Endothelial cell (in vitro differentiated cells): ENCODE results near the gene IFT88. TPM values are rescaled to one million over a fixed set of nuclear protein-coding genes. Genes with fewer than 3 reads are reported as not detected.

Experiments used
- DNase-seq: peaks from one replicate; pipeline ENCODE4 v3.0.0; 2021; ENCODE audit warnings: low spot score
- H3K27ac Mint-ChIP-seq: one replicate; pipeline ENCODE4 v1.8.0; 2021; ENCODE audit warnings: mixed read lengths, inconsistent platforms; ENCODE audit not compliant: unreplicated experiment
- H3K27me3 Mint-ChIP-seq: one replicate; pipeline ENCODE4 v1.8.0; 2021; ENCODE audit warnings: mild to moderate bottlenecking, moderate library complexity, mixed read lengths, inconsistent platforms; ENCODE audit not compliant: unreplicated experiment
- H3K36me3 Mint-ChIP-seq: one replicate; pipeline ENCODE4 v1.8.0; 2021; ENCODE audit warnings: mild to moderate bottlenecking, low read depth, mixed read lengths, inconsistent platforms; ENCODE audit not compliant: unreplicated experiment
- H3K4me1 Mint-ChIP-seq: one replicate; pipeline ENCODE4 v1.8.0; 2021; ENCODE audit warnings: mild to moderate bottlenecking, mixed read lengths, inconsistent platforms; ENCODE audit not compliant: unreplicated experiment
- H3K4me3 Mint-ChIP-seq: one replicate; pipeline ENCODE4 v1.8.0; 2021; ENCODE audit warnings: mild to moderate bottlenecking, mixed read lengths, inconsistent platforms; ENCODE audit not compliant: unreplicated experiment
- H3K9me3 Mint-ChIP-seq: one replicate; pipeline ENCODE4 v1.8.0; 2021; ENCODE audit warnings: mixed read lengths, inconsistent platforms; ENCODE audit not compliant: unreplicated experiment
- total RNA-seq: library from RNA; stranded (reverse); fragmentation: NEBNext Ultra II Directional; extraction: Animal tissue kit (Norgen Biotek cat#: 25700); gene quantifications from one replicate; pipeline ENCODE4 v1.2.1, GENCODE V29; 2021; ENCODE audit not compliant: unreplicated experiment
- TF ChIP-seq, protein P1 (sequence below): fragments of 200-600 bp; sonication (generic); IDR thresholded peaks from one replicate; pipeline ENCODE4 v1.5.0; 2021; ENCODE audit warnings: antibody characterized with exemption; ENCODE audit not compliant: unreplicated experiment

Gene IFT88
- total RNA-seq, 1 donor from 2014 or later: 7.8 TPM

DNA sequence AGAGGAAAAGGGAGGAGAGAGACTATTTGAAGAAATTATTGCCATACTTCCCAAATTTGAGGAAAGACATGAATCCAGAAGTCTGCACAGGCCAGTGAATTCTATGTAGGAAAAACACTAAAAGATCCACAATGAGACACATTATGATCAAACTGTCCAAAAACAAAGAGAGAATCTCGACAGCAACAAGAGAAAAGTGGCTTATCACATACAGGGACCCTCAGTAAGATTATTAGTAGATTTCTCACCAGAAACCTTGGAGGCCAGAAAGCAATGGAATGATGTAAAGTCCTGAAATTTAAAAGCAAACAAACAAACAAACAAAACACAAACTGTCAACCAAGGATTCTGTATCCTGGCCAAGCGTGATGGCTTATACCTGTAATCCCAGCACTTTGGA lies 80.8 kb downstream of the IFT88 start:
- Mint-ChIP-seq H3K4me1 (no peaks in the 10 kb centered on the region), H3K9me3 (no peaks in the 10 kb centered on the region), H3K4me3 (no peak overlapping the region), H3K36me3 (peaks cover 12% of the 10 kb centered on the region), H3K27ac (no peak overlapping the region), H3K27me3 (no peaks in the 10 kb centered on the region)
- TF ChIP-seq, protein P1, sequence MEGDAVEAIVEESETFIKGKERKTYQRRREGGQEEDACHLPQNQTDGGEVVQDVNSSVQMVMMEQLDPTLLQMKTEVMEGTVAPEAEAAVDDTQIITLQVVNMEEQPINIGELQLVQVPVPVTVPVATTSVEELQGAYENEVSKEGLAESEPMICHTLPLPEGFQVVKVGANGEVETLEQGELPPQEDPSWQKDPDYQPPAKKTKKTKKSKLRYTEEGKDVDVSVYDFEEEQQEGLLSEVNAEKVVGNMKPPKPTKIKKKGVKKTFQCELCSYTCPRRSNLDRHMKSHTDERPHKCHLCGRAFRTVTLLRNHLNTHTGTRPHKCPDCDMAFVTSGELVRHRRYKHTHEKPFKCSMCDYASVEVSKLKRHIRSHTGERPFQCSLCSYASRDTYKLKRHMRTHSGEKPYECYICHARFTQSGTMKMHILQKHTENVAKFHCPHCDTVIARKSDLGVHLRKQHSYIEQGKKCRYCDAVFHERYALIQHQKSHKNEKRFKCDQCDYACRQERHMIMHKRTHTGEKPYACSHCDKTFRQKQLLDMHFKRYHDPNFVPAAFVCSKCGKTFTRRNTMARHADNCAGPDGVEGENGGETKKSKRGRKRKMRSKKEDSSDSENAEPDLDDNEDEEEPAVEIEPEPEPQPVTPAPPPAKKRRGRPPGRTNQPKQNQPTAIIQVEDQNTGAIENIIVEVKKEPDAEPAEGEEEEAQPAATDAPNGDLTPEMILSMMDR: no peak
- DNase-seq: no peak

DNA sequence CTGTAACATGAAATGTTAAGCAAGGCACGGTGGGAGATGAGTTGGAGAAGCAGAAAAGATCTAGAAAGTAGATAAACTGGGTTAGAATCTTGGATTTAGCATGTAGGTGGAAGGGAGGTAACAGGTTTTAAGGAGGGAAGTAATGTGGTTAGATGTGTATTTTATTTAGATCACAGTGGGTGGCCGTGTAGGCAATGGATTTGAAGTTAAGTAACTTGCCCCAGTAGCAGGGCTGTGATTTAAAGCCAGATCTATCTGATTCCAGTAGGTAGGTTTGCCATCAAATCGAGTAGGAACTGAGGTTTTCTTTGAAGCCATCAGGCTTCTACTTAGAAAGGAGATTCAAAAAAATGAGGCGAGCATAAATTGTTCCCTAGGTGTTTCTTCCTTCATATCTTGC lies 86.0 kb downstream of the IFT88 start:
- no peaks in the 10 kb centered on the region for H3K9me3 Mint-ChIP-seq
- no peak for DNase-seq

DNA sequence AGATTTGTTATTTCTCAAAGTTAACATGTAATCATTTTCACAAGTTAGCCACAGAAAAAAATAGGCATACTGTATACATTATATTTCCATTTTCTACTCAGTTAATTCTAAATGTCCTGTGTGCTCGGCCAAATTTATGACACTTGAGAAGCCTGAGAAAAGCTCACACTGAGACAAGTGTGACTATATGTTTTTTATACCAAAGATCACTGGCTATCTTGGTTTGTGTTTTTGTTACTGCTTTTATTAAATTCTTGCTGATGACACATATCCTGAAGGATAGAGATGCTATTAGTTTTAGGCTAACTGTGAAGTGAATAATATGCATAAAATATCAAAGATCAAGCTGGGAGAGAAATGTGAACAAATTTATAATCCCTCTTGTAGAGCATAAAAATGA lies 87.2 kb downstream of the IFT88 start:
- Mint-ChIP-seq H3K27ac (no peak overlapping the region), H3K4me1 (no peaks in the 10 kb centered on the region), H3K27me3 (no peaks in the 10 kb centered on the region), H3K9me3 (no peaks in the 10 kb centered on the region), H3K36me3 (no peaks in the 10 kb centered on the region), H3K4me3 (no peak overlapping the region)
- no peak for DNase-seq
- TF ChIP-seq, protein P1: no peak

More for the DNA sequence above, 86.0 kb downstream of the IFT88 start:
- TF ChIP-seq, protein P1: no peak
- H3K27me3 Mint-ChIP-seq: no peaks in the 10 kb centered on the region
- no peak overlapping the region for H3K27ac Mint-ChIP-seq
- no peaks in the 10 kb centered on the region for H3K36me3 Mint-ChIP-seq
- no peak overlapping the region for H3K4me3 Mint-ChIP-seq
- no peaks in the 10 kb centered on the region for H3K4me1 Mint-ChIP-seq

DNA sequence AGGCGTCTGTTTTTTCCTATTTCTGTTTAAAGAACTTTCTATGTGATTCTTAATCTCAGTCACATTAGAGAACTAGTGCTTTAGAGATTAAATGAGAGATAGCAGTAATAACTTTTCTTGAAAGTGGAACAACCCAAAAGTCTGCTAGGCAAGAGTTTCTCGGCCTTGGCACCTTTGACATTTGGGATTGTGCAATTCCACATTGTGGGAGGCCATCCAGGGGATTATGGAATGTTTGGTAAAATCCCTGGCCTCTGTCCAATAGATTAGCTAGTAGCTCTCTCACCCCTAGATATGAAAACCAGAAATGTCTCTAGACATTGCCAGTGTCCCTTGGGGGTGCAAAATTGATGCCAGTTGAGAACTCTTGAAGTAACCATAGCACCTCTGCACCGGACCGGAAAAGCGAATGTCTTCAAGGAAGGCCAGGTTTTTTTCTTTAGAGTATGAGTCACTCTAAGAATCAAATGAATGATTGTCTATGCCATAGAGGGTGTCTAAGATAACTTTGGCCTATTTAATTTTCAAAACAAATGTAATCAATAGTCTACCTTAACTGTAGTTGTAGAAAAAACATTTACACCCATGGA lies 91.6 kb downstream of the IFT88 start:
- no peak overlapping the region for H3K27ac Mint-ChIP-seq
- H3K36me3 Mint-ChIP-seq: no peaks in the 10 kb centered on the region
- H3K4me1 Mint-ChIP-seq: peaks cover 2% of the 10 kb centered on the region
- H3K9me3 Mint-ChIP-seq: no peaks in the 10 kb centered on the region
- no peak overlapping the region for H3K4me3 Mint-ChIP-seq
- no peak for DNase-seq
- no peaks in the 10 kb centered on the region for H3K27me3 Mint-ChIP-seq
- TF ChIP-seq, protein P1: no peak

DNA sequence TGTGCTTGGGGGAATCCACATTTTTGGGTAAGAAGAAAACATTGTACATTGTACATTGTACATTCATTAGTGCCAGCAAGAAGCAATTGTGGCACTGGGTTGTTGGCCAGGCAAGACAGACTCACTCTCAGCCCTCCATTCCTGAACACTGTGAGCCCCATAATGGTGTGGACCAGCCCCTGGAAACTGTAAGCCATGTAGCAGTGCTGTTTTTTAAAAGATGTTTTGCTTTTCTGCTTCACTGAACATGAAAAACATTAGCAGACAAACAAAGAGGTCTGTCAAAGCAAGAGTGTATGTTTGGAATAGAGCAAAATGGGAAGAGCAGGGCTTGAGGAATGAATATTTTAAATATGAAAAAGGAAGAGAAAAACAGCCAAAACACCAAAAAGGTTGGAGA lies 97.4 kb downstream of the IFT88 start:
- Mint-ChIP-seq H3K4me1 (peaks cover 2% of the 10 kb centered on the region), H3K27ac (no peak overlapping the region), H3K36me3 (no peaks in the 10 kb centered on the region), H3K4me3 (no peak overlapping the region), H3K9me3 (no peaks in the 10 kb centered on the region), H3K27me3 (peaks cover 2% of the 10 kb centered on the region)
- TF ChIP-seq, protein P1: no peak
- DNase-seq: no peak
